Measurements from ENCODE around the gene FZD1. TPM values are rescaled to one million over a fixed set of nuclear protein-coding genes. Genes with fewer than 3 reads are reported as not detected.
"Not testable (repeated sequence)": the region's sequence is repeated elsewhere in the genome, so short reads cannot be mapped to it uniquely, and the experiment has no call there.

Gene FZD1
- total and polyA plus RNA-seq, 9 donors, result 10.9 to 25.3 (median 18.1) TPM

DNA sequence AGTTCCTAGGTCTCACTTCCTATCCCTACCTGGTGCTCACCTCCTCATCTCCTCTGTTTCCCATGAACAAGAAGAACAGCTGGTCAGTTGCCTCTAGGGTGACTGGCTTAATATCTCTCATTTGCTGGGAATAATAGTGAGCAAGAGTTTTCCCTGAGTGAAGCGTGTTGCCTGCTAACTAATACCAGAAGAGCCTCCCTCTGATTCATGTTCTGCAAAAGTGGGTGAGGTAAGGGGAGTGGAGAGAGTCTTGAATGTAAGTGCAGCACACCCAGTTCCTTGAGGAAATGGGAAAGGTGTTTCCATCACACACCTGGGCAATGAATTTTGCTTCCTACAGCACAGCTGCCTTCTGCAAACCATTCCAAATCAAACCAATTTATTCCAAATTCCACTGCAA is 29.6 kb downstream of the FZD1 start:
- Histone ChIP-seq H3K27me3 (ENCODE audit: control insufficient read depth, insufficient read depth, low read length) (no peaks in the 10 kb centered on the region), H3K27ac (ENCODE audit: low read length) (no peak overlapping the region), H3K9me3 (replicated peaks; ENCODE audit: control insufficient read depth, low read depth, low read length) (no peaks in the 10 kb centered on the region), H3K4me3 (ENCODE audit: low read length) (no peak overlapping the region), H3K36me3 (ENCODE audit: control insufficient read depth, insufficient read depth, low read length) (no peaks in the 10 kb centered on the region), H3K4me1 (ENCODE audit: control insufficient read depth, insufficient read depth, low read length) (no peaks in the 10 kb centered on the region)
- no peak for DNase-seq
- WGBS (ENCODE audit: insufficient coverage), result 71% methylated on average over 1 of the region's 1 CpG

DNA sequence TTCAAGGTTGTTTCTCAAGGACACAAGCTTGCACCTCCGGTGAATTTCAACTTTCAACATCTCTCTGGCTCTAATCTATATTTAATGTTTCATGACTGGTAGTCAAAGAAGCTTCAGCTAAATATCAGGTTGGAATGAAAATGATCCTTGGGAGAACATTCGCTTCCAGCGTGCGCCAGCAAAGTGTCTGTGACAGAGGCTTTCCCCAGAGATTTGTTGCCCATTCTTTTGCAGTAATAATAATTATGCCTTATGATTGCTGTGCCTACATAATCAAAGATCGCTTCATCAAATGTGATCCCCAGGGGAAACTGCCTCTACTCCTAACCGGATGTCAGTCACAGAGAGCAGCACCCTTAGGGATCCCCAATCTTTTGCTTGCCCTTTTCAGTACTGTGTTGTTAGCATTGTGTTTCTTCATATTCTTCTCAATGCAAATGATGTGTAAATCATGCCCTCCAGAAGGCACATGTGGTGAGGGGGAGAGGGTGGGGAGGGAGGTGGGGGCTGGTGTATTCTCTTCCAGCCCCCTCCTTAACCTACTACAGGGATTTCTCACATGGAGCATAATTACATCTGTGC is 30.5 kb downstream of the FZD1 start:
- no peaks in the 10 kb centered on the region for H3K36me3 ChIP-seq (ENCODE audit: control insufficient read depth, insufficient read depth, low read length)
- H3K9me3 ChIP-seq (replicated peaks; ENCODE audit: control insufficient read depth, low read depth, low read length), result no peaks in the 10 kb centered on the region
- H3K27me3 ChIP-seq (ENCODE audit: control insufficient read depth, insufficient read depth, low read length), result no peaks in the 10 kb centered on the region
- no peaks in the 10 kb centered on the region for H3K4me1 ChIP-seq (ENCODE audit: control insufficient read depth, insufficient read depth, low read length)
- H3K27ac ChIP-seq (ENCODE audit: low read length), result no peak overlapping the region
- H3K4me3 ChIP-seq (ENCODE audit: low read length), result no peak overlapping the region
- no CpG with 5 or more reads among the region's 6 CpGs for WGBS (ENCODE audit: insufficient coverage)
- DNase-seq, result no peak

DNA sequence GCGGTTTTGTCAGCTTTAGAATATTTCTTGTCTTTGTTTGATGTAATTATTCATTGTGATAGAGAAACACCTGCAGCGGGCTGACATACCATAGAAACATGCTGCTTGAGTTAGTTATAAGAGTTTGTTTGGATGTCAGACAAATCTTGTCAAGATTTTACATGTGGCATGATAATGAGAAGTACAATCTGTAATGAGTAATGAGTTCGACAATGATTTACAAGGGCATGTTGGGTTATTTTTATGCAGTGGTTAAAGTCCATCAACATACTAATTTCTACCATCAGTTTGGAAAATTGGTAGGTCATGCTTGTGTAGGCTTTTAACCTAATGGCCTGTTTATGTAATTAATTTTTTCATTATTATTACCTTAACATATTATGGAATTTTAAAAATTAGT is 31.3 kb downstream of the FZD1 start:
- Histone ChIP-seq H3K4me3 (ENCODE audit: low read length) (no peak overlapping the region), H3K36me3 (ENCODE audit: control insufficient read depth, insufficient read depth, low read length) (no peaks in the 10 kb centered on the region), H3K27me3 (ENCODE audit: control insufficient read depth, insufficient read depth, low read length) (no peaks in the 10 kb centered on the region), H3K4me1 (ENCODE audit: control insufficient read depth, insufficient read depth, low read length) (no peaks in the 10 kb centered on the region), H3K27ac (ENCODE audit: low read length) (no peak overlapping the region), H3K9me3 (replicated peaks; ENCODE audit: control insufficient read depth, low read depth, low read length) (no peaks in the 10 kb centered on the region)
- 80% methylated on average over 2 of the region's 3 CpGs for WGBS (ENCODE audit: insufficient coverage)
- no peak for DNase-seq

DNA sequence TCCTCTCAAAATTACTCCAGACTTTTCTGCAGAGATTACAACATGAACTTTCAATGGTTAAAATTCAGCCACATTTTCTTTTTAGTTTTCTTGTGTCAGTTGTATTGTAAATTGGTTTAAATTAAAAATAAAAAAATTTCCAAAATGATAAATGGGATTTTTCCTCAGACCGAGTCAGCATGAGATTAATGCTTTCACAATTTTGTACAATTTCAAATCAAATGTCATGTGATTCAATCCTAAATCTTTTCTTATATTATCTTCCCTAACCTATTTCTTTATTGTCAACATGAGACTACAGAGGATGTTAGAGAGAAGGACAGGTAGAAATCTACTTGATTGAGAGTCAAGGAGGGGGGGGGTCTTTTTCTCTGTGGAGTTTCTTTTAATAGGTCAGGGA is 33.7 kb downstream of the FZD1 start:
- no peaks in the 10 kb centered on the region for H3K36me3 ChIP-seq (ENCODE audit: control insufficient read depth, insufficient read depth, low read length)
- no peak overlapping the region for H3K4me3 ChIP-seq (ENCODE audit: low read length)
- no peak for DNase-seq
- WGBS (ENCODE audit: insufficient coverage), result no CpG with 5 or more reads among the region's 1 CpG
- no peaks in the 10 kb centered on the region for H3K9me3 ChIP-seq (replicated peaks; ENCODE audit: control insufficient read depth, low read depth, low read length)
- no peaks in the 10 kb centered on the region for H3K27me3 ChIP-seq (ENCODE audit: control insufficient read depth, insufficient read depth, low read length)
- H3K4me1 ChIP-seq (ENCODE audit: control insufficient read depth, insufficient read depth, low read length), result no peaks in the 10 kb centered on the region
- H3K27ac ChIP-seq (ENCODE audit: low read length), result no peak overlapping the region

DNA sequence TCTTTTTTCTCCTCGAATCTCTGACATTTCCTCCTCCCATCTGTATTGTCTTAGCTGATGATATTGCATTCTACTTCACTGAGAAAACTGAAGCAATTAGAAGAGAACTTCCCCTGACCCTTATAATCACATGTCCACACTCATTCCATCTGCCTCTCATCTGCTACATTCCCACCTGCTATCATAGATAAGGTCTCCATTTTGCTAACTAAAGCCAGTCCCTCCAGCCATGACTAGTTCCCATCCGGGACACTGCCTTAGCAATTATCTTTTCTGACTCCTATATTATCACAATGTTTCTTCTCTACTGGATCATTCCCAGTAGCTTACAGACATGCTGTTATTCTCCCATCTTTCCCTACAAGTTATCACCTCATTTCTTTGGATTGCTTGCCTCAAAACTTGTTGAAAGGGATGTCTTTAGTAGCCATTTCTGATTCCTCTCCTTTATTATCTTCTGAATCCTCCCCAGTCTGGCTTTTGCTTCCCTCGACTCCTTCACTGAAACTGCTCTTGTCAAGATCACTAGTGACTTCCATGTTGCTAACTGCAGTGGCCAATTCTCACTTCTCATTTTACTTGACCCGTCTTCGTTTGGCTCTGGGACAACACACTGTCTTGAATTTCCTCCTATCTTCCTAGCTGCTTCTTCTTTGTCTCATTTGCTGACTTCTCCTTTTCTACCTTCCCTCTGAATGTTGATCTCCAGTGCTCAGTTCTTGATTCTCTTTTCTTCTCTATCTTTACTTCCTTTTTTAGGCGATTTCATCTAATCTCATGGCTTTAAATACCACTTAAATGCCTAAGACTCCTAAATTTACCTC is 35.9 kb downstream of the FZD1 start:
- no peak overlapping the region for H3K27ac ChIP-seq (ENCODE audit: low read length)
- DNase-seq, result peak; percentile 74
- 89% methylated on average over 6 of the region's 6 CpGs for WGBS (ENCODE audit: insufficient coverage)

DNA sequence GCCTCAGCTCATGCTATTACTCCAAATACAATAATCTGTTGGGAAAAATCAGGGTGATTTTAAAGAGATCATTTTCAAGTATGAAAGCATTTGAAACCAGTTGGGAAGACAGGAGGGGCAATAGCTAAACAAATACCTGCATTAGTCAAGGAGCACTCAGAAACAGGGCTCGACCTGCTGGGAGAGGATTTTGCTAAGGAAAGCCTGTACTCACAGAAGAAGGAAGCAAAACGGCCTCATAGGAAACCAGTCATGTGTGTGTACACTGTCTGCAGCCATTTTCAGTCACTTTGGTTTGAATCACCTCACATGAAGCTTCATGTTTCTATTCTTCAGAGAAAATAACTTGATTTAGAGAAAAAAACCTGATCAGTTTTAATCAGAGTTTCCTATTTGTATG is 38.6 kb downstream of the FZD1 start:
- no CpG with 5 or more reads among the region's 2 CpGs for WGBS (ENCODE audit: insufficient coverage)
- no peak overlapping the region for H3K27ac ChIP-seq (ENCODE audit: low read length)
- no peaks in the 10 kb centered on the region for H3K9me3 ChIP-seq (replicated peaks; ENCODE audit: control insufficient read depth, low read depth, low read length)
- no peak for DNase-seq
- no peaks in the 10 kb centered on the region for H3K27me3 ChIP-seq (ENCODE audit: control insufficient read depth, insufficient read depth, low read length)
- H3K4me3 ChIP-seq (ENCODE audit: low read length), result no peak overlapping the region
- H3K36me3 ChIP-seq (ENCODE audit: control insufficient read depth, insufficient read depth, low read length), result no peaks in the 10 kb centered on the region
- H3K4me1 ChIP-seq (ENCODE audit: control insufficient read depth, insufficient read depth, low read length), result no peaks in the 10 kb centered on the region

More for the DNA sequence above, 35.9 kb downstream of the FZD1 start:
- Histone ChIP-seq H3K9me3 (replicated peaks; ENCODE audit: control insufficient read depth, low read depth, low read length) (no peaks in the 10 kb centered on the region), H3K4me3 (ENCODE audit: low read length) (no peak overlapping the region), H3K27me3 (ENCODE audit: control insufficient read depth, insufficient read depth, low read length) (no peaks in the 10 kb centered on the region), H3K36me3 (ENCODE audit: control insufficient read depth, insufficient read depth, low read length) (no peaks in the 10 kb centered on the region), H3K4me1 (ENCODE audit: control insufficient read depth, insufficient read depth, low read length) (no peaks in the 10 kb centered on the region)

DNA sequence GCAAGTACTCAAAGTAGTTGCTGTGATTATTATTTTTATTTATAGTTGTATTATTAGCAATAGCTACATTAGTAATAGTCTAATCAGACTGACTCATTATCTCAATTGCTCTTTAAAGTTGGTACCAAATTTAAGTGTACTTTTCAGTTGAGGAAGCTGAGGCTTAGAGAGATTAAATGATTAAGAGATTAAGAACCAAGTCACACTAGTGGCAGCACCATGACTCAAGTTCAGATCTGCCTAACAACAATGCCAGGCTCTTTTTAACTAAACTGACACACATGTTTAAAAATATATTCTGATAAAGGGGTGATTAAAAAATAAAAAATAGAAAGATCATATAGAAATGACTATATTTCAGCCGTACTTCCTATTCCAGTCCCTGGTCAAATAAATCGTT is 42.0 kb downstream of the FZD1 start:
- no peak overlapping the region for H3K27ac ChIP-seq (ENCODE audit: low read length)
- no peak for DNase-seq
- WGBS (ENCODE audit: insufficient coverage), result no CpG with 5 or more reads among the region's 2 CpGs
- H3K4me1 ChIP-seq (ENCODE audit: control insufficient read depth, insufficient read depth, low read length), result no peaks in the 10 kb centered on the region
- no peaks in the 10 kb centered on the region for H3K36me3 ChIP-seq (ENCODE audit: control insufficient read depth, insufficient read depth, low read length)
- no peaks in the 10 kb centered on the region for H3K27me3 ChIP-seq (ENCODE audit: control insufficient read depth, insufficient read depth, low read length)
- no peaks in the 10 kb centered on the region for H3K9me3 ChIP-seq (replicated peaks; ENCODE audit: control insufficient read depth, low read depth, low read length)
- H3K4me3 ChIP-seq (ENCODE audit: low read length), result no peak overlapping the region

DNA sequence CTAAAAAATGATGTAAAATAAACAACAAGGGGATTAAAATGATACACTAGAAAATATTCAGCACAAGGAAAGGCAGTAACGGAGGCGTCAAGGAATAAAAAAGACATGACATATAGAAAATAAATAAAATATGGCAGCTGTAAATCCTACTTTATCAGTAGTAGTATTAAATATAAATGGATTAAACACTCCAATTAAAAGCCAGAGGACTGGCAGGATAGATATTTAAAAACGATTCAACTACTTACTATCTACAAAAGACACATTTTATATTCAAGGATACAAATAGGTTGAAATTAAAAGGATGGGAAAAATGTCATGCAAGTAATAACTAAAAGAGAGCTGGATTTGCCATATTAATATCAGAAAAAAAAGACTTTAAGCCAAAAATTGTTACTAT is 43.2 kb downstream of the FZD1 start:
- H3K27me3 ChIP-seq (ENCODE audit: control insufficient read depth, insufficient read depth, low read length), result no peaks in the 10 kb centered on the region
- H3K9me3 ChIP-seq (replicated peaks; ENCODE audit: control insufficient read depth, low read depth, low read length), result no peaks in the 10 kb centered on the region
- no peaks in the 10 kb centered on the region for H3K4me1 ChIP-seq (ENCODE audit: control insufficient read depth, insufficient read depth, low read length)
- no peak overlapping the region for H3K4me3 ChIP-seq (ENCODE audit: low read length)
- no CpG with 5 or more reads among the region's 3 CpGs for WGBS (ENCODE audit: insufficient coverage)
- no peak for DNase-seq
- H3K27ac ChIP-seq (ENCODE audit: low read length), result no peak overlapping the region
- no peaks in the 10 kb centered on the region for H3K36me3 ChIP-seq (ENCODE audit: control insufficient read depth, insufficient read depth, low read length)

DNA sequence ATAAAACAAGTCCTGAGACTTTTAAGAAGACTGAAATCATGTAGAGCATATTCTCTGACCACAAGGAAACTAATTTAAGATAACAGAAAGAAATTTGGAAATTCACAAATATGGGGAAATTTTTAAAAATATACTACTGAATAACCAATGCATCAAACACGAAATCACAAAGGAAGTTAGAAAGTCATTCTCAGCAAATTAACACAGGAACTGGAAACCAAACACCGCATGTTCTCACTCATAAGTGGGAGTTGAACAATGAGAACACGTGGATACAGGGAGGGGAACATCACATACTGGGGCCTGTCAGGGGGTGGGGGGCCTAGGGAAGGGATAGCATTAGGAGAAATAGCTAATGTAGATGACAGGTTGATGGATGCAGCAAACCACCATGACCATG is 44.0 kb downstream of the FZD1 start:
- not testable (repeated sequence) for DNase-seq; H3K4me3 ChIP-seq (ENCODE audit: low read length); H3K36me3 ChIP-seq (ENCODE audit: control insufficient read depth, insufficient read depth, low read length); H3K9me3 ChIP-seq (replicated peaks; ENCODE audit: control insufficient read depth, low read depth, low read length); H3K27me3 ChIP-seq (ENCODE audit: control insufficient read depth, insufficient read depth, low read length); H3K4me1 ChIP-seq (ENCODE audit: control insufficient read depth, insufficient read depth, low read length); H3K27ac ChIP-seq (ENCODE audit: low read length)
- WGBS (ENCODE audit: insufficient coverage), result no CpG with 5 or more reads among the region's 3 CpGs

DNA sequence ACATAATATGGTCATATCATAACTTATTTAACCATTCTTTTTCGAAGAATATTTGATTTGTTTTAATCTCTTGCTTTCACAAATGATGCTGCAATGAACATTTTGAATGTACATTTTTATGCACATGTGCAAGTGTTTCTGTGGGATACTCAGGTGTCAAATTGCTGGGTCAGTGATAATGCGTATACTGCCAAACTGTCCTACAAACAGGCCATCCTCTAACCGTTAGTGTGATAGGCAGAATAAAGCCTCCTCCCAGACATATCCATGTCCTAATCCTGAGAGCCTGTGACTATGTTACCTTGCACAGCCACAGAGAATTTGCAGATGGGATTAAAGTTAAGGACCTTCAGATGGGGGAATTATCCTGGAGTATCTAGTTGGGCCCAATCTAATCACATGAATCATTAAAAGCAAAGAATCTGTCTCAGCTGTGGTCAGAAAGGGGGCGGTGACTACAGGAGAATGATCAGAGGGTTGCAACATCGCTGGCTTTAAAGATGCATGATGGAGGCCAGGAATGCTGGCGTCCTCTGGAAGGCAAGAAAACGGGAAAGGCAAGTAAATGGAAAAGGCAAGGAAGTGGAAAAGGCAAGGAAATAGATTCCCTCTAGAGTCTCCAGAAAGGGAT is 46.7 kb downstream of the FZD1 start:
- Histone ChIP-seq H3K4me1 (ENCODE audit: control insufficient read depth, insufficient read depth, low read length) (no peaks in the 10 kb centered on the region), H3K36me3 (ENCODE audit: control insufficient read depth, insufficient read depth, low read length) (no peaks in the 10 kb centered on the region), H3K9me3 (replicated peaks; ENCODE audit: control insufficient read depth, low read depth, low read length) (no peaks in the 10 kb centered on the region), H3K27me3 (ENCODE audit: control insufficient read depth, insufficient read depth, low read length) (no peaks in the 10 kb centered on the region), H3K4me3 (ENCODE audit: low read length) (no peak overlapping the region), H3K27ac (ENCODE audit: low read length) (no peak overlapping the region)
- DNase-seq, result no peak
- 57% methylated on average over 3 of the region's 7 CpGs for WGBS (ENCODE audit: insufficient coverage)
